A673 (cell line): ENCODE data around the gene FSIP1.

ENCODE experiments used
- EZH2 ChIP-seq: fragments of 200-600 bp; sonication (generic); IDR thresholded peaks from 2 replicates; pipeline ENCODE4 v1.6.1; 2017; ENCODE audit warnings: borderline replicate concordance, low read depth, mild to moderate bottlenecking, mixed read lengths, antibody characterized with exemption, low read length; ENCODE audit not compliant: poor library complexity, severe bottlenecking
- TF ChIP-seq, protein P1 (sequence below): fragments of 300-800, 200-600 bp; sonication (generic); conservative IDR thresholded peaks from 2 replicates; pipeline ENCODE4 v1.5.1; 2017; ENCODE audit warnings: low read depth, mild to moderate bottlenecking, antibody characterized with exemption, low read length, moderate library complexity, mixed read lengths

DNA sequence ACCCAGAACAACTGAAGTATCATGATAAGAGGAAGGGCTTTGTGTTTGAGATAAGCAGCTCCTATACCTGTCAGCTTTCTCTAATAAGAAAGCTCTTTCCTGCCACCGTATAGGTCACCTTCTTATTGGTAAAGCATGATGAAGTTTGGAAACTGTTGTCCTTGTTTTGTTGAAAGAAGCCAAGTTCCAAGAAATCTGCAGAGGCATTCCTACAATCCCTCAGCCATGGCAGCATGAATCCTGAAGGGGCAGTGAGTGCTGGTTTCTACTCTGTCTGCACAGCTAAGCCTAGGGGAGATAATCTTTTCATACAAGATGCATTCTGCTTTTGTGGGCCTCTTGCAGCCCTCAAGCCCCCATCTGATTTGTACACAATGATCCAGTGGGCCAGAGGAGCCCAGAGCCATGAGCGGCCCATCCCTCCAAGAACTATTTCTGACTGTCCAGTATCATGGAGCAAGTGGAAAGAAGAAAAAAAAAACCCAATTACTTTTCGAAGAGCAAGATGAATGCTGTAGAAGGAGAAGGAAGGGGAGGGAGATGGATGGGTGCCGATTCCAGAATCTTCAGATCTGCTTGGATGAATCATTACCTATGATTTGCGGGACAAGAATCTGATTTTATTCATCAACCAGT lies 203.7 kb downstream of the FSIP1 start:
- TF ChIP-seq, protein P1, sequence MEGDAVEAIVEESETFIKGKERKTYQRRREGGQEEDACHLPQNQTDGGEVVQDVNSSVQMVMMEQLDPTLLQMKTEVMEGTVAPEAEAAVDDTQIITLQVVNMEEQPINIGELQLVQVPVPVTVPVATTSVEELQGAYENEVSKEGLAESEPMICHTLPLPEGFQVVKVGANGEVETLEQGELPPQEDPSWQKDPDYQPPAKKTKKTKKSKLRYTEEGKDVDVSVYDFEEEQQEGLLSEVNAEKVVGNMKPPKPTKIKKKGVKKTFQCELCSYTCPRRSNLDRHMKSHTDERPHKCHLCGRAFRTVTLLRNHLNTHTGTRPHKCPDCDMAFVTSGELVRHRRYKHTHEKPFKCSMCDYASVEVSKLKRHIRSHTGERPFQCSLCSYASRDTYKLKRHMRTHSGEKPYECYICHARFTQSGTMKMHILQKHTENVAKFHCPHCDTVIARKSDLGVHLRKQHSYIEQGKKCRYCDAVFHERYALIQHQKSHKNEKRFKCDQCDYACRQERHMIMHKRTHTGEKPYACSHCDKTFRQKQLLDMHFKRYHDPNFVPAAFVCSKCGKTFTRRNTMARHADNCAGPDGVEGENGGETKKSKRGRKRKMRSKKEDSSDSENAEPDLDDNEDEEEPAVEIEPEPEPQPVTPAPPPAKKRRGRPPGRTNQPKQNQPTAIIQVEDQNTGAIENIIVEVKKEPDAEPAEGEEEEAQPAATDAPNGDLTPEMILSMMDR = no peak
- TF ChIP-seq EZH2 = no peak
